GM18951 (cell line): ENCODE measurements around the gene RAB34.

Experiments used
- POLR2A ChIP-seq: IDR thresholded peaks from 4 replicates; pipeline ENCODE4 v1.6.1; 2011; ENCODE audit warnings: mild to moderate bottlenecking; ENCODE audit not compliant: insufficient read length, insufficient read depth; ENCODE audit errors: extremely low read depth
- in situ Hi-C: fragments of 300-500 bp; cut with MboI; formaldehyde crosslinking; loops from one replicate; pipeline ENCODE4 v1.12.0; 2022; ENCODE audit warnings: low sequenced_read_pairs, mixed read lengths, inconsistent platforms; ENCODE audit not compliant: unreplicated experiment

RAB34 gene

DNA sequence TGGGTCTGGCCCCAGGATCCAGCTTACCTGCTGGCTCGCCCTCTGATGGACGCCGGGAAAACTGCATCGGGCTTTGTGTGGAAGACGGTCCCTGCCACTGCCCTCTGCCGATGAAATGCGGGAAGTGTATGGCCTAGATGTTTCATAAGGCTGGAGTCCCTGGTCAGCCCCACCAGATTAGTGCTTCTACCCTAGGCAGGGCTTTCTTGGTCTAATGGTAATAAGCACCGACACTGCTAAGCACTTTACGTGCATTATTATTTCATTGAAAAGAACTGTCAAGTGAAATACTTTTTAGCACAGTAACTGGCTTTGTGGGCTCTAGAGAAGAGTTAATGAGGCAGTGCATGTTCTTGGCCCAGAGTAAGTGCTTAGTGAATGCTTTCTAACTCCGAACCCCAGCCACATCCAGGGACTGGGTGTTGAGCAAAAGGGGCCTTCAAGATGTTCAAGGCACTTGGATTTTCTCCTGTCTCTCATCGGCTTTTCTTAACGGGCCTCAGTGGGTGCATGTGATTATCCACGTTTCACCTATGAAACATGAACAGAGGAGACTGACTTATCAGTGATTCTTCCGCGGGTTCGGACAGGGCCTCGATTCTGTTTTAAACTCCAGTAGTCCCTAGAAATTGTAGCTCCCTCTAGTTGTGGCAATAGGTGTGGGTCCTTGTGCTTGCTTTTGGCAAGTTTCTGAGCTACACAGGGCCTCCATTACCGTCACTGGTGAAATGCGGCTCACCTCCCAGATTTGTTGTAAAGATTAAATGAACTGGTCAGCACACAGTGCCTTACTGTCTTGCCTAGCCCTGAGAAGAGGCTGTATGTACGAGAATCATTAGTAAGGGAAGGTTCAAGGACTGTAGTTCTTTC, 32.7 kb upstream of the RAB34 start:
- TF ChIP-seq POLR2A = peak; percentile 36
- in situ Hi-C loops = no loop called here

DNA sequence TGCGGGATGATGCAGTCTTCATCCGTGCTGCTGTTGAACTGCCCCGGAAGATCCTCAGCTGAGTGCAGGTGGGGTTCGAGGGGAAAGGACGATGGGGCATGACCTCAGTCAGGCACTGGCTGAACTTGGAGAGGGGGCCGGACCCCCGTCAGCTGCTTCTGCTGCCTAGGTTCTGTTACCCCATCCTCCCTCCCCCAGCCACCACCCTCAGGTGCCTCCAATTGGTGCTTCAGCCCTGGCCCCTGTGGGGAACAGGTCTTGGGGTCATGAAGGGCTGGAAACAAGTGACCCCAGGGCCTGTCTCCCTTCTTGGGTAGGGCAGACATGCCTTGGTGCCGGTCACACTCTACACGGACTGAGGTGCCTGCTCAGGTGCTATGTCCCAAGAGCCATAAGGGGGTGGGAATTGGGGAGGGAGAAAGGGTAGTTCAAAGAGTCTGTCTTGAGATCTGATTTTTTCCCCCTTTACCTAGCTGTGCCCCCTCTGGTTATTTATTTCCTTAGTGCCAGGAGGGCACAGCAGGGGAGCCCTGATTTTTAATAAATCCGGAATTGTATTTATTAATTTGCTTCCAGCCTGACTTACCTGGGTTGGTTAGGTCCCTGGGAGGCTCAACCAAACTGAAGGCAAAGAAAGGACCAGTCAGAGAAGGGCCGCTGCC, 32.0 kb upstream of the RAB34 start:
- no peak for TF ChIP-seq POLR2A
- in situ Hi-C loops = no loop called here

DNA sequence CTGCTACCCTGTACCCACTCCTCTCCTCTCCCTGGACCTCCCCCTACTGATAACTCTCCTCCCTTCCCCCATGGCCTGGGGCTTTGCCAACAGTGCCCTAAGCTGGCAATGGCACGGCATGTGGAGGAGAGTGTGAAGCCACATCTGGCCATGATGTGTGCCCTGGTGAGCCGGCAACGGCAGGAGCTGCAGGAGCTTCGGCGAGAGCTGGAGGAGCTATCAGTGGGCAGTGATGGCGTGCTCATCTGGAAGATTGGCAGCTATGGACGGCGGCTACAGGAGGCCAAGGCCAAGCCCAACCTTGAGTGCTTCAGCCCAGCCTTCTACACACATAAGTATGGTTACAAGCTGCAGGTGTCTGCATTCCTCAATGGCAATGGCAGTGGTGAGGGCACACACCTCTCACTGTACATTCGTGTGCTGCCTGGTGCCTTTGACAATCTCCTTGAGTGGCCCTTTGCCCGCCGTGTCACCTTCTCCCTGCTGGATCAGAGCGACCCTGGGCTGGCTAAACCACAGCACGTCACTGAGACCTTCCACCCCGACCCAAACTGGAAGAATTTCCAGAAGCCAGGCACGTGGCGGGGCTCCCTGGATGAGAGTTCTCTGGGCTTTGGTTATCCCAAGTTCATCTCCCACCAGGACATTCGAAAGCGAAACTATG, 31.3 kb upstream of the RAB34 start:
- in situ Hi-C loops = no loop called here
- no peak for TF ChIP-seq POLR2A

DNA sequence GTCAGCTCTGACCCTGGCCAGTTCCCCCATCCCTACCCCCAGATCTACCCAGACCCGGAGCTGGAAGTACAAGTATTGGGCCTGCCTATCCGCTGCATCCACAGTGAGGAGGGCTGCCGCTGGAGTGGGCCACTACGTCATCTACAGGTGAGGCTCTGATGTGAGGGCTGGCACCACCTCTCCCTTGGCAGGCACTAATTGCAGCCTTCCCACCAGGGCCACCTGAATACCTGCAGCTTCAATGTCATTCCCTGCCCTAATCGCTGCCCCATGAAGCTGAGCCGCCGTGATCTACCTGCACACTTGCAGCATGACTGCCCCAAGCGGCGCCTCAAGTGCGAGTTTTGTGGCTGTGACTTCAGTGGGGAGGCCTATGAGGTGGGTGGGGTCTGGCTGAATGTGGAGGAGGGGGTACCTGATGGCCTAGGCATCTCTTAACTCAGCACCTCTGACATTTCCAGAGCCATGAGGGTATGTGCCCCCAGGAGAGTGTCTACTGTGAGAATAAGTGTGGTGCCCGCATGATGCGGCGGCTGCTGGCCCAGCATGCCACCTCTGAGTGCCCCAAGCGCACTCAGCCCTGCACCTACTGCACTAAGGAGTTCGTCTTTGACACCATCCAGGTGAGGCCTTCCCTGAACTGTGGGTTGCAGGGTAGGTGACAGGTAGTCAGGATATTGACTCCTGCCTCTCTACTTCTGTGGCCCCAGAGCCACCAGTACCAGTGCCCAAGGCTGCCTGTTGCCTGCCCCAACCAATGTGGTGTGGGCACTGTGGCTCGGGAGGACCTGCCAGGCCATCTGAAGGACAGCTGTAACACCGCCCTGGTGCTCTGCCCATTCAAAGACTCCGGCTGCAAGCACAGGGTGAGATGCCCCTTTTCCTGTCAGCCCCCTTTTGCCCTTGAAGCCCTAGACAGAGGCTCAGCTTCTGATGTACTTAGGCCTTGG, 30.4 kb upstream of the RAB34 start:
- peak; percentile 26 for TF ChIP-seq POLR2A
- in situ Hi-C loops = no loop called here

DNA sequence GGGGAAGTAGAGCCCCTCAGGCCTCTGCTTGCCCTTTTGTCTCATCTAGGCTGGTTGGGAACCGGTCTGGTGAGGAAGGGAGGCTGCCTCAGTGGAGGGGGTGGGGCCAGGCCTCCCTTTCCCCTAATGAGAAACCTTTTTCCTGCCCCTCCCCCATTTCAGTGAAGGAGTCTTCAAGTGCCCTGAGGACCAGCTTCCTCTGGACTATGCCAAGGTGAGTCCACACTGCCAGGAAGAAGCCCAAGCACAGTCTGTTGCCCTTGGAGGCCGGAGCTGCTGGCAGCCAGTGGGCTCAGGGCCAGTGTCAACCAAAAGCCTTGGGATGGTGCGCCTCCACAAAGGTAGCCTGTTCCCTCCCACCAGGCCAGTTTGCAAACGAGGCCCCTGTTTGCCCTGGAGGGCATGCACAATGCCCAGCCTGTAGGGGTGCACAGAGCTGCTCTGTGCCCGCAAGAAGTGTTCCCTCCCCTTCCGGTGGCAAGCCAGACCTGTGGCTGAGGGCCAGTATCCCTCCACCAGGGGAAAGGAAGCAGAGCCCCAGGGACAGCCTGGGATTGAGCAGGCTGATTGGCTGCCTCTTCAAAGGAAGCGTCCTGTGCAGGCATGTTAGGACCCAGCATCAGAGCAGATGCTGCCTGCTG, 29.5 kb upstream of the RAB34 start:
- in situ Hi-C loops = no loop called here
- no peak for TF ChIP-seq POLR2A

DNA sequence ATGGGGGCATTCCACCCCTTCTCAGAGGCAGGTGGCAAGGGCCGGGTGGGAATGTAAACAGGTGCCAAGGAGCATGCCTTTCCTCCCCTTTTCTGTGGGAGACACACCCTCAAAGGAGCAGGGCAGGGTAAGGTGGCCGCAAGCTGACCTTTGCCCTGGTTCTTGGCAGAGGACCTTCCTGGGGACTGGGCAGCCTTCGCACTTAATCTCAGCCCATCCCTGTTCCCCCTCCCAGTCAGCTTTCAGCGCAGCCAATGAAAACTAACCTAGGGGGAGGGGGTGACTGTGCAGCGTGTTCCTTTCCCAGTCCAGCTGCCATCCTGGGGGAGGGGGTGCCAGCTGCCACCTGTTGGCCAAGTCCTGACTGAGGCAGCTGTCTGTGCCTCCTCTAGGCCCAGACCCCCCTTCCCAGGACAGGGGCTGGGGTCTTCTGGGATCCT, 29.0 kb upstream of the RAB34 start:
- in situ Hi-C loops = no loop called here
- TF ChIP-seq POLR2A = no peak

DNA sequence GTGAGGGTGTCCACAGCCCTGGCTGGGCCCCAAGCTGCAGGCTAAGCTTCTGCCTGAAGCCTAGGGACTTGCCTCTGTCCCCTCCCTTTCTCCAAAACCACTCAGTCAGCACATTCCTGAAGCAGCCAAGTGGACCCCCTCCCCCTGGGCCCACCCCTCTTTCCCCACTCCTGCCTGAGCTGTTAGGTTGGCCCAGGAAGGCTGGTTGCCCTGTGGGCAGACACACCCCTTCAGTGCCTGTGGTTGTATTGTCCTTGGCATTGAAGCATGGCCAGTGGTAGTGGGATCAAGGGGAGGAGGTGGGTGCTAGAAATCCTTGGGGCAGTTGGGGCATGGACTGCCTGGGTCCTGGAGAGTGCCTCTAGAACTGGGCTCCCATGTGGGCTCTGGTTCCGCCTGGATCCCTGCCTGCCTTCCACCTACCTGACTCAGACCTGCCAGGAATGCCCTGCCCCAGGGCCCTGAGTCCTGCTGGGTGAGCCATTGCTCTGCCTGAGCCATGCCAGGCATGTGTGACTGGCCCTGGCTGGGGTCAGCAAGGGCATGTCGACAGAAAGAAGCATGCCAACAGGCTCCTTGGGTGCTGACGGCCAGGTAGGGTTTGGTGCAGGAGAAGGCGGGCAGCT, 28.2 kb upstream of the RAB34 start:
- in situ Hi-C loops = no loop called here
- TF ChIP-seq POLR2A = no peak

DNA sequence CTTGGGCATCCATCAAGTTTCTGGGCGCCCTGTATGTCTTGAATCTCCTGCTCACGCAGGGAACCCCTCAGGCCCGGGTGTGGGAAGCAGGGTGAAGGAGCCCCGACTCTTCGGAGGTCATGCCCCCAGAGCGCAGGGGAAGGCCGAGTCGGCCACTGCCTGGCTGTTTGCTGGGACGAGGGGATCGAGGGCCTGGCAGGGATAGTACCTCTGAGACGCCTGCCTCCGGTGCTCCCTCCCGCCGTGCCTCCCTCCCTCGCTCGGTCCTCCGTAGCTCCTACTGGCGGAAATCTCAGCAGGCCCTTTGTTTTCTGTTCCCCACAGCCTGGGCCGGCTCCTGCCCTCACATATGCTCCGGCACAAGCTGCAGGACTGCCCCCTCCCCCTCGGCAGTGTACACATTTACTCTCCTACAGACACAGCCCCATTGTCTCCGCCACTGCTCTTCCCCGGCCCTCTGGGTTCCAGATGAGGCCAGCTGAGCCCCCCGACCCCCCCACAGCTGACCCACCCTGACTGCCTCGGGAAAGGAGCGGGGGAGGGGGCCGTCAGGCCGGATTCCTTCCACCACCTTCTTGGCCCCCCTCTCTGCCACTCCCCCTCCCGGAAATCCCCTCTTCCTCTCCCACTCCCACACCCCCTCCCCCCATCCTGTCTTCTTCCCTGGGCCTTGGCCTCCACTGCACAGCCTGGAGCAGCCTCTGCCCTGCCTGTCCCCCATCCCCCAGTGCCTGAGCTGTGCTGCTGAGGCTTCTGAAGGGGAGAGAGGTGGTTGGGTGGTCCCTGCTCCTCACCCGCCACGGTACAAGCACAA, 27.5 kb upstream of the RAB34 start:
- in situ Hi-C loops = no loop called here
- peak; percentile 44 for TF ChIP-seq POLR2A

DNA sequence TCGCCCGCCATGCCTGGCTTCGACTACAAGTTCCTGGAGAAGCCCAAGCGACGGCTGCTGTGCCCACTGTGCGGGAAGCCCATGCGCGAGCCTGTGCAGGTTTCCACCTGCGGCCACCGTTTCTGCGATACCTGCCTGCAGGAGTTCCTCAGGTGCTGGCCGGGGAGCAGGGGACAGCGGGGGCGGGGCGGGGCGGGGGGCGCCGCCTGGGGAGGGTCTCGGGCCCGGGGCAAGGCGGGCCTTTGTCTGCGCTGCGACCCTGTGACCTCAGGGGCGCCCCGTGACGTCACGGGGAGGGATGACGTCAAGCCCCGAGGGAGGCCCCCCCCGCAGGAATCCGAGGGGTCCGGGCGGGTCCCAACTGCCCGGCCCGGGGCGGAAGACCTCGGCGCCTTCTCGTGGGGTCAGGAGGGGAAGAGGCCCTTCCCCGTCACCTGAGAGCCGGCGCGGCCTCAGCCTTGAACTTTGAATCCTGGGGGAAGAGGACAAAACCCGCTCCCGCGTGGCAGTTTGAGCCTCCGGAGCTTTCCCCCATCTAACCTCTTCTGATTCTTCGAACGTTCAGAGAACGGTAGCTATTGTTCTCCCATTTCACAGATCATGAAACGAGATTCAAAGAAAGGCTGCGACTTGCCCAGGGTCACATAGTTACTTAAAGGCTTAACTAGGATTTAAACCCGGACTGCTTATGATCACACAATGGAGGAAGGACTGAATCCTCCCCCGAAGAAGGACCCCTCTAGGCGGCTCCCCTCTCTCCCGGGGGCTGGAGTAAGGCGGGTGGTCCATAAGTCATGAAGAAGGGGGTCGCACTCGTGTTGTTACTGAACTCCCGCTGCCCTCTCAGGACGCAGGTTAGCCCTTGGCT, 26.7 kb upstream of the RAB34 start:
- in situ Hi-C loops = no loop called here
- TF ChIP-seq POLR2A = no peak
